8988T (cell line): ENCODE measurements around the gene SKA1.

Experiments
- DNase-seq: peaks from one replicate; pipeline ENCODE4 v3.0.0; 2011

SKA1 gene

GRCh38 chr18:50374753-50375391, at the start of gene SKA1:
Gene SKA1 (plus strand): TSS chr18:50375046. CDS start chr18:50375831, 785 bp downstream.
- DNase-seq: peak; percentile 75

- DNase-seq: no peak
Measured at GRCh38 chr18:50327983-50328382, 46.9 kb upstream of the SKA1 start.

- DNase-seq: no peak
Measured at GRCh38 chr18:50330176-50330575, 44.7 kb upstream of the SKA1 start.

GRCh38 chr18:50331691-50332090, 43.2 kb upstream of the SKA1 start:
- no peak for DNase-seq

- no peak for DNase-seq
Measured at GRCh38 chr18:50334546-50335152, 40.2 kb upstream of the SKA1 start.

- DNase-seq: no peak
Measured at GRCh38 chr18:50338122-50338521, 36.7 kb upstream of the SKA1 start.

GRCh38 chr18:50338715-50339114, 36.1 kb upstream of the SKA1 start:
- DNase-seq: no peak

GRCh38 chr18:50340078-50340477, 34.8 kb upstream of the SKA1 start:
- DNase-seq: no peak

- no peak for DNase-seq
Measured at GRCh38 chr18:50341443-50341842, 33.4 kb upstream of the SKA1 start.

- no peak for DNase-seq
Measured at GRCh38 chr18:50350699-50351098, 24.1 kb upstream of the SKA1 start.

GRCh38 chr18:50356036-50356945, 18.6 kb upstream of the SKA1 start:
- DNase-seq: no peak

- DNase-seq: no peak
Measured at GRCh38 chr18:50358844-50359243, 16.0 kb upstream of the SKA1 start.

- no peak for DNase-seq
Measured at GRCh38 chr18:50359806-50360205, 15.0 kb upstream of the SKA1 start.

- DNase-seq: no peak
Measured at GRCh38 chr18:50360611-50361010, 14.2 kb upstream of the SKA1 start.

- DNase-seq: no peak
Measured at GRCh38 chr18:50369672-50370071, 5.2 kb upstream of the SKA1 start.

- DNase-seq: no peak
Measured at GRCh38 chr18:50372743-50373142, 2.1 kb upstream of the SKA1 start.

GRCh38 chr18:50373561-50374219, 1.2 kb upstream of the SKA1 start:
- DNase-seq: no peak

GRCh38 chr18:50374220-50374752, 560 bp upstream of the SKA1 start:
- no peak for DNase-seq

GRCh38 chr18:50377061-50377798, 2.4 kb downstream of the SKA1 start:
- DNase-seq: no peak

GRCh38 chr18:50388988-50389387, 14.1 kb downstream of the SKA1 start:
- no peak for DNase-seq

- no peak for DNase-seq
Measured at GRCh38 chr18:50393802-50394201, 19.0 kb downstream of the SKA1 start.

GRCh38 chr18:50395093-50395492, 20.2 kb downstream of the SKA1 start:
- DNase-seq: no peak
